ENCODE data around the gene CCDC102B.

CCDC102B gene

DNA sequence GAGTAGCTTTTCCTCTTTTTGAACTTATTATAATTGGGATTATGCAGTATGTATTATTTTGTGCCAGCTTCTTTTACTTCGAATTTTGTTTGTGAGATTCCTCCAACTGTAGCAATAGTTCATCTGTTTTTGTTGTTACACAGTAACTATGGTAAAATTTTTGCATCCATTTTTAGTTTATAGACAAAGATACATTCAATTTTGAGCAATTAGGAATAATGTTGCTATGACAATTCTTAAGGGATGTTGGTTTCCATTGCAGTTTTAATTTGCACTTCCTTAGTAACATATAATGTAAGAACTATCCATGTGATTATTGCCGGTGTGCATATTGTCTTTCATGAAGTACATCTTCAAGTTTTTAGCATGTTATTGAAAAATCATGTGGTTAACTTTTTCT is 20.7 kb downstream of the CCDC102B start:
- TF ChIP-seq, protein P1, sequence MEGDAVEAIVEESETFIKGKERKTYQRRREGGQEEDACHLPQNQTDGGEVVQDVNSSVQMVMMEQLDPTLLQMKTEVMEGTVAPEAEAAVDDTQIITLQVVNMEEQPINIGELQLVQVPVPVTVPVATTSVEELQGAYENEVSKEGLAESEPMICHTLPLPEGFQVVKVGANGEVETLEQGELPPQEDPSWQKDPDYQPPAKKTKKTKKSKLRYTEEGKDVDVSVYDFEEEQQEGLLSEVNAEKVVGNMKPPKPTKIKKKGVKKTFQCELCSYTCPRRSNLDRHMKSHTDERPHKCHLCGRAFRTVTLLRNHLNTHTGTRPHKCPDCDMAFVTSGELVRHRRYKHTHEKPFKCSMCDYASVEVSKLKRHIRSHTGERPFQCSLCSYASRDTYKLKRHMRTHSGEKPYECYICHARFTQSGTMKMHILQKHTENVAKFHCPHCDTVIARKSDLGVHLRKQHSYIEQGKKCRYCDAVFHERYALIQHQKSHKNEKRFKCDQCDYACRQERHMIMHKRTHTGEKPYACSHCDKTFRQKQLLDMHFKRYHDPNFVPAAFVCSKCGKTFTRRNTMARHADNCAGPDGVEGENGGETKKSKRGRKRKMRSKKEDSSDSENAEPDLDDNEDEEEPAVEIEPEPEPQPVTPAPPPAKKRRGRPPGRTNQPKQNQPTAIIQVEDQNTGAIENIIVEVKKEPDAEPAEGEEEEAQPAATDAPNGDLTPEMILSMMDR (IDR thresholded peaks at IDR 0.05; ENCODE audit: control extremely low read depth, extremely low read depth, low read depth, missing control alignments), result no peak
- POLR2A ChIA-PET, result no interaction called here
- CTCF ChIA-PET, result interaction anchor here (0.9 to 1.7 kb wide), 5 partner anchors 9 to 50 kb away, joined by 3 to 5 read pairs (median 3); no protein-coding TSS in a partner anchor
- DNase-seq (ENCODE audit: extremely low spot score), result no peak

DNA sequence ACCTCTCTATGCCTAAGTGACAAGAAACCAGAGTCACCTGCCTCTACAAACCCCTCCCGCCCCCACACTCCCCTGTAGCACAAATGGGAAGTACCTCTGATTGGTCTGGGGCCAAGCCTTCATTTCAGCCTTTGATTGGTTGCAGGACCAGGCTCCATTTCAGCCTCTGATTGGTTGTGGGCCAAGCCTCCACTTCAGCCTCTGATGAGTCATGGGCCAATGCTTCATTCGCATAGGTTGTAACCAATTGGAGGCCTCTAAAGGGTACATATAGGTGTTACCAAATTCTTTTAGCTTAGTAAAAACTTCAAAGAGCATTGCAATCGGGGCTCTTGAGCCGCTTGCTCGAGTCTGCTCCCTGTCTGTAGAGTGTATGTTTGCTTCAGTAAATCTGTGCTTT is 25.0 kb downstream of the CCDC102B start:
- ChIA-PET CTCF (no interaction called here), POLR2A (no interaction called here)
- TF ChIP-seq, protein P1 (IDR thresholded peaks at IDR 0.05; ENCODE audit: control extremely low read depth, extremely low read depth, low read depth, missing control alignments), result no peak
- no peak for DNase-seq (ENCODE audit: extremely low spot score)

DNA sequence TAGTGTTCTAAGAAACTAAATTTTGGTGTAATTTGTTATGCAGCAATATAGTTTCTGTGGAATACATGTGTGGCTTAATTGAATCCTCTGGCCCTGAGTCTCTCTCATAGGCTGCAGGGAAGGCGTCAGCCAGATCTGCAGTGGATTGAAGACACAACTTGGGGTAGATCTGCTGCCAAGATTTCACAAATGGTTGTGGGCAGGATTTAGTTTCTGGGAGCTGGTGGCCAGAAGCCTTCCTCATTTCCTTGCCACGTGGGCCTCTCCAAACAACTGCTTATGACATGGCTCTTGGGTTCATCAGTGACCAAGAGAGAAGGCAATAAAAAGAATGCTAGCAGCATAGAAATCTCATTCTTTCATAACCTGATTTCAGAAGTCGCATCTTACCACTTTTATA is 28.2 kb downstream of the CCDC102B start:
- CTCF ChIA-PET, result no interaction called here
- POLR2A ChIA-PET, result no interaction called here
- TF ChIP-seq, protein P1 (IDR thresholded peaks at IDR 0.05; ENCODE audit: control extremely low read depth, extremely low read depth, low read depth, missing control alignments), result no peak
- DNase-seq (ENCODE audit: extremely low spot score), result no peak

DNA sequence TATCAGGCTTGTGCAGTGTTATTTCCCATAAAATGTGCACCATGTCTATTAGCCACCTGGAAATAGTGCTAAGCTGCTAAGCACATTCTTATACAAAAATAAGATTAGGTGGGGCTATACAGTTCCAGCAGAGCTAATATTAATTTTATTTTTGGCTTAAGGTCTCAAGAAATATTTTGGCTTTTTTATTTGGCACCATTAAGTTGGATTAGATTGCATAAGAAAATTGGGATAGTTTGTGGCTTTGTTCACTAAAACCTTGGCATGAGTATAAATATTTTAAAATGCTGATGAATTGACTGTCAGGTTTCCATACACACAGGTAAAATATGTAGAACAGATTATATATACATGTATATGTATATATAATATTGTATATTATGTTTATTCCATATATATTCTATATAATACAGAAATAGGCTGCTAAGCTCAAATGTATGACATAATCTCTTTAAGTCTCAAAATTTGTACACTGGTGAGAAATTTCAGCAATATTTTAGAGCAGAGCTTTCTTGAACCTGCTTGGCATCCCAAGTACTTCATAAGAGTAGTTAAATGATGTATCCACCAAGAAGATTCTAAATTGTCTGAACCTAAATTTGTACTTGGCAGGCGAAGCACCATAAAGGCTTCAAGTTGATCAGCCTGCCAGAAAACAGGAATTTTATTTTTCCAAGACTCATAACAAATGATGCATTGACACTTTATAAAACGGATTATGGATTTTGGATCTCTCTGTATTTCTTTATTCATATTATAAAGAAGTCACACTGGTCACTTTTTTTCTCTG is 32.6 kb downstream of the CCDC102B start:
- no peak for DNase-seq (ENCODE audit: extremely low spot score)
- TF ChIP-seq, protein P1 (IDR thresholded peaks at IDR 0.05; ENCODE audit: control extremely low read depth, extremely low read depth, low read depth, missing control alignments), result no peak
- CTCF ChIA-PET, result interaction anchor here (1.5 kb wide), 1 partner anchor 8 kb away, joined by 4 read pairs; no protein-coding TSS in a partner anchor
- POLR2A ChIA-PET, result no interaction called here

DNA sequence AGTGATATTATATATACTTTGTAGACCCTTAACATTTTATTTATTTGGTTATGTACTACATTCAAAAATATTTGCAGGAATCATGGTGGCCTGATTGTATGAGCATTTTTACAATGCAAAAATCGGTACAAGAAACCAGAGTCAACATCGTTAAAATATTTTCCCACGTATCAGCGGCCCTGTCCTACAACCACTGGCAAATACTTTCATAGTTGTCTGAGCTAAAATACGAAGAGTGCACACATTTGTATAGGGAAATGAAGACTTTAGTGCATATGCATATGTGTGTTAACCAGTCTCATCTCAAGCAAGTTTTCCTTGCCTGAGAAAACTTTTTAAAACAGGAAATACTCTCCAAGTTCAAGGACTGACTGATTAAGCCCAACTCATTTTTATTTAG is 35.9 kb downstream of the CCDC102B start:
- ChIA-PET CTCF (no interaction called here), POLR2A (no interaction called here)
- TF ChIP-seq, protein P1 (IDR thresholded peaks at IDR 0.05; ENCODE audit: control extremely low read depth, extremely low read depth, low read depth, missing control alignments), result no peak

DNA sequence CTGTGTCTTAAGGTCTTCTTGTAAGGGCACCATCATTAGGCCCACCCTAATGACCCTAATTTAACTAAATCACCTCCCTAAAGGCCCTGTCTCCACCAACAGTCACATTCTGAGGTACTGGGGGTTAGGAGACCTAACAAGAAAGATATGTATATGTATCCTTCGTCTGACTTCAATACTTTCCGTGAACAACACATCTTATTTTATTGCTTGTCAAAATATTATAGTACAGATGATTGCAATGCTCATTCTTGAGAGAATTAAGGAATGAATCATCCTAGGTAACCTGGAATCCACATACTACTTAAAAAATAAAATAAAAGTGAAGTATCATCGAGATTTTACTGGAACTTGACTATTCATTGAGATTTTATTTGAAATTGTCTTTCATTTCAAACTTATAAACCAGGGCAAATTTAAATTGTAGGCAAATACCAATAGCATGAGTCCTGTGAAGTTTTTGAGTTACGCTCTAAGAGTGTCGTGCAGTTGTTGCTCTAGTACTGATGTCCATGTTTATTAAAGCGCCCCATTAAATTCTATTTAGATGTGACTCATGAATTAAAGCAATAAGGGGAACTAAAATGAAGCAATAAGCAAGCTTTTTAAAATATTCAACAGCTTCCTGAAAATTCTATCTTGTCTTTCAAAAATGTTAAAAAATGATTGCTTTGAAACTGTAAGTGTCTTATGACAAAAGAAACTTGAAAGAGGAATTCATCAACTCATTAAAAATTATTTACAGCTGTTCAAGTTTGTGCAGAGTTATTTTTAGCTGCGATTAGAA is 40.0 kb downstream of the CCDC102B start:
- DNase-seq (ENCODE audit: extremely low spot score), result no peak
- TF ChIP-seq, protein P1 (IDR thresholded peaks at IDR 0.05; ENCODE audit: control extremely low read depth, extremely low read depth, low read depth, missing control alignments), result no peak
- CTCF ChIA-PET, result interaction anchor here (1.3 kb wide), 1 partner anchor 19 kb away, joined by 4 read pairs; no protein-coding TSS in a partner anchor
- POLR2A ChIA-PET, result no interaction called here

More for the DNA sequence above, 35.9 kb downstream of the CCDC102B start:
- DNase-seq (ENCODE audit: extremely low spot score), result no peak
